ENCODE data around the gene DOK5.
"Not testable (repeated sequence)": the region's sequence is repeated elsewhere in the genome, so short reads cannot be mapped to it uniquely, and the experiment has no call there.

Gene DOK5

DNA sequence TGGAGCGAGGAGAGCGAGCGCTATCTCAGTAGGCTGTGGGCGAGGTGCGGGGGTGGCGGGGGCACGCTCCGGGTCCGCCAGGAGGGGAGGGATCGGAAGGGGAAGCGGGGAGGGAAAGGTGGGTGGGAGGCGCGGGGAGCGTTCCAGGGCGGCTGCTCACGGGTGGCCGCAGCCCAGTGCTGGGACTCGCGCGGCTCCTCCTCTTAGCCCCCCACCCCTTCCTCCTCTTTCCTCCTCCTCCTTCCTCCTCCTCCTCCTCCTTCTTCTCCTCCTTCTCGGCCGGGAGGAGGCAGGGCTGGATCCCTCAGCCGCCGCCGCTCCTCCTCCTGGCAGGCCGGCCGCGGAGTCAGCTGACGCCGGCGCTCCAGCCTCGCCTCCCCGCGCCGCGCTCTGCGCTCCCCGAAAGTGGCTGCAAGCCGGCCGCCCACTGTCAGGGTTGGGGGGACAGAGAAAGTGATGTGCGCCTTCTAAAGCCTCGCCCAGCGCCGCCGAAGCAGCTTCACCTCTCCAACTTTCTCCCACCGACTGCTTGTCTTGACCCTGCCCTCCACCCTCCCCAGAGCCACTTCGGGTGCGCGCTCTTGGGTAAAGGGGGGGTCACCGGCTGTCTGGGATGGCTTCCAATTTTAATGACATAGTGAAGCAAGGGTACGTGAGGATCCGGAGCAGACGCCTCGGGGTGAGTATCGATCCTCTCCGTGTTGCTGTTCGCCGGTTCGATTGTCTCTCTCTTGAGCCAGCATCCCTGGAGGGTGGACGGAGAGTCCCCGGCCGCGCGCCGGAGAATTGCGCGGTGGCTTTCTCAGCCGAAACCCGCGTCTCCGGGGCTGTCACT, at the start of gene DOK5:
TSS of gene DOK5 (plus strand) at position 260 of the 835 bp plus-strand sequence. CDS start at position 614, 354 bp downstream.
- no peak for DNase-seq (ENCODE audit: low spot score)

DNA sequence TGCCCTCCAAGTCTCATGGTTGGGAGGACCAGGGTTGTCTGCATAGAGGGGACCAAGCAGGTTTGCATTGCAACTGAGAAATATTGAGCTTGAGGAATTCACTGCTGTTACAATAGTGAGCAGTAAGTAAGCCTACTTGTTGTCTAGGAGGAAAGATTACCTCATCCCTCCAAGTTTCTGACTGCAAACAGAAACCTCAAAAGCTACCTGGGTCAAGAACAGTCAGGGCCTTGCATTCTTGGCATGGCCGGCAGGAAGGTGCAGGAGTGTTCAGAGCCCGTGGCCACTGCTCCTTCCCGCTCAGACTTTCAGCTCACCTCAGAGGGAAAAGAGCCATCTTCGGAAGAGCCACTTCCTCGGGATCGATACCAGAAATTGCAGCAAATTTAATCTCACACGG, 46.0 kb upstream of the DOK5 start:
- DNase-seq (ENCODE audit: low spot score): no peak

DNA sequence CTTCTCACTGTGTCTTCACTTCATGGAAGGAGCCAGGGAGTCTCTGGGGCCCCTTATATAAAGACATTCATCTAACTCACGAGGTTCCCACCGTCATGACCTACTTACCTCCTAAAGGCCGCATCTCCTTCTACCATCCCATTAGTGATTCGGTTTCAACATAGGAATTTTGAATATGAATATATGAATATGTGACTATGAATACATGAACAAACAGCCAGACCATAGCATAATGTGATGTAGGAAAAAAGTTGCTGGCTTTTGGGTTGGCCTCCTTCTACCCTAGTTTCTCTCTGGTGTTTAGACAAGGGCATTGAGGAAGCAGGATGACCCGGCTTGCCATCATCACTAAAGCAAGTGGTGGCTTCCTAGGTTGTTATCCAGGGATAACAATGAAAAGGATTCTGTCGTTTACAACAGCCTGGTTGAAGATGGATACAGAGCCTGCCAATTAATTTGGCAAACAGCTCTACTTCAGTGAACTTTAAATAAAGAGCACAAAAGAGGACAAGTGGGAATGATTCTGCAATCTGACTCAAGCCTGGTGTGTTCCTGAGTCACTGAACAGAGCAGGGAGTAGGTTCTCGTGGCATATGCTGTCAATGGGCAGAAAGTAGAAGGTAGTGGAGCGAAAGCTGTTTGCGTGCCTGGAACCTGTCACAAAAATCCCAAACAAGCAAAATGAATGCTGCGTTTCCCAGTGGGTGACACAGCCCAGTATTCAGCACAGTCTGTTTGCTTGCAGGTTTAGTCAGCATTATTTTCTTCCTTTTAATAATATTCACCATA, 44.0 kb upstream of the DOK5 start:
- DNase-seq (ENCODE audit: low spot score): no peak

DNA sequence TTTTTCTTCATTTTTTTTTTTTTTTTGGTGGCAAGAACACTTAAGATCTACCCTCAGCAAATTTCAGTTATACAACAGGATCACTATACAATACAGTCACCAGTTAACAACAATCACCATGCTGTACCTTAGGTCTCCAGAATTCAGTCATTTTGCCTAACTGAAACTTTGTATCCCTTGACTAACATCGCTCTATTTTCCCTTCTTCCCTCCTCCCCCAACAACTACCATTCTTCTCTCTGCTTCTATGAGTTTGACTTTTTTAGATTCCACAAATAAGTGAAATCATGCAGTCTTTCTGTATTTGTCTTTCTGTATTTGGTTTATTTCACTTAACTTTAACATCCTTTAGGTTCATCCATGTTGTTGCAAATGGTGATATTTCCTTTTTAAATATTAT, 42.4 kb upstream of the DOK5 start:
- no peak for DNase-seq (ENCODE audit: low spot score)

DNA sequence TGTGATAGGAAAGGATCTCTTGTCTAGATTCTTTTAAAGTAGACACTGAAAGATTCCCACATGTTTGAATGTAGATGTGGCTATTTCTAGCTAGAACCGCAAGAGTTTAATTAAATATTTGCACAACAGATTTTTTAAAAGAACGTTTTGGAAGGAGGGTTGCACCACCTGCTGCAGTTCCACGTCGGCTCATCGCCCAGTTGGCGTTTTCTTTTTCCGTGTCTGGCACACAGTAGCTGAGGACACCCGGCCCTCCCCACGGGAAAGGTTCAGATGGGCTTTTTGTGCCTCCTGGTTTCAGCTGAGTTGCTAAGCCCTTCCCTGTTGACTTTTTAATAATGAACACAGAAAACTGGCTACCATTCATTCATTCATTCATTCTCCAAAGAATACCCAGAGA, 41.8 kb upstream of the DOK5 start:
- no peak for DNase-seq (ENCODE audit: low spot score)

DNA sequence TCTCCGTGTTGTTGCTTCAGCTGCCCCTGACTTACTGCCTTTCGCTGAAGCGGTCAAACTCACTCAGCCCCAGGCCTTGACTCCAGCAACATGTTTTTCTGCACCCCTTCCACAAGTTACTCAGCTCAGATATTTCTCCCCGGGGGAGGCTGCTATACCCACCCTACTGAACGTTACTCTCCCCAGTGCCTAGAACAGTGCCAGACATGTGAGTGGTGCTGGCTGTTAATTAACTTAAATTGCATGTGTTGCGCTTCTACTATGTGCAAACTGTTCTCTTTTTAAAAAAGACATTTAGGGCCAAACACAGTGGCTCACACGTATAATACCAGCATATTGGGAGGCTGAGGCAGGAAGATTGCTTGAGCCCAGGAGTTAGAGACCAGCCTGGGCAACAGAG, 41.2 kb upstream of the DOK5 start:
- no peak for DNase-seq (ENCODE audit: low spot score)

DNA sequence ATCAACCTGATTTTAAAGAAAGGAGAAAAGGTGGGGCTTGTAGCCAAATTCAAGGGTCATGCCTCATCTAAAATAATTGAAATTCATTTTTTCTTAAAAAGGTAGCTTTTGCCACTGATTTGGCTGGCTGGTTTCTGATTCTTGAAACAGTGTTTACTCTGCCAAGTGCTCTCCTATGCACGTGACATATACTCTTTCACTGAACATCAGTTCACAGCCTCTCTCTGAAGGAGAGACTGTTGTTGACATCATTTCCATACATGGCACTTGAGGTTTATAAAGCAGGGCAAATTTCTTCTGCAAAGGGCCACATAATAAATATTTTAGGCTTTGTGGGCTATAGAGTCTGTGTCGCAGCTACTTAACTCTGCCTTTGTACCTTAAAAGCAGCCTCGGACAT, 40.4 kb upstream of the DOK5 start:
- DNase-seq (ENCODE audit: low spot score): no peak

DNA sequence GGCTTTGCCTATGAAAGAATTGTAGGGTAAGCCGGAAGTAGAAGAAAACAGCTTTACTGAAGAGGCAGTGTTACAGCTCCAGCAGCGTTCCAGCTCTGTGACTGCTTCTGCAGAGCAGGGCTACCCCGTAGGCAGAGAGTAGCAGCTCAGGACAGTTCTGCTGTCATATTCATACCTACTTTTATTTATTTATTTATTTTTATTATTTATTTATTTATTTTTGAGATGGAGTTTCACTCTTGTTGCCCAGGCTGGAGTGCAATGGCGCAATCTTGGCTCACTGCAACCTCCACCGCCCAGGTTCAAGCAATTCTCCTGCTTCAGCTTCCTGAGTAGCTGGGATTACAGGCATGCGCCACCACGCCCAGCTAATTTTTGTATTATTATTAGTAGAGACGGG, 39.0 kb upstream of the DOK5 start:
- DNase-seq (ENCODE audit: low spot score): not testable (repeated sequence)

DNA sequence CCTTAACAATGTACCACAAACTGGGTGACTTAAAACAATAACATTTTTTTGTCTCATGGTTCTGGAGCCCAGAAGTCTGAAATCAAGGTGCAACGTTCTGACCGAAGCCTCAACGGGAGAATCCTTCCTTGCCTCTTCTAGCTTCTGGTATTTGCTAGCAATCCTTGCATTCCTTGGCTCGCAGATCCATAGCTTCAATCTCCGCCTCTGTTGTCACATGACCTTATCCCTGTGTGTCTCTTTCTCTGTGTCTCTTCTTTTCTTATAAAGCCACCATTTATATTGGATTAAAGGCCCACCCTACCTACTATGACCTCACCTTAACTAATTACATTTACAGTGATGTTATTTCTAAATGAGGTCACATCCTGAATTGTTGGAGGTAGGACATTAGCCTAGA, 37.2 kb upstream of the DOK5 start:
- no peak for DNase-seq (ENCODE audit: low spot score)

DNA sequence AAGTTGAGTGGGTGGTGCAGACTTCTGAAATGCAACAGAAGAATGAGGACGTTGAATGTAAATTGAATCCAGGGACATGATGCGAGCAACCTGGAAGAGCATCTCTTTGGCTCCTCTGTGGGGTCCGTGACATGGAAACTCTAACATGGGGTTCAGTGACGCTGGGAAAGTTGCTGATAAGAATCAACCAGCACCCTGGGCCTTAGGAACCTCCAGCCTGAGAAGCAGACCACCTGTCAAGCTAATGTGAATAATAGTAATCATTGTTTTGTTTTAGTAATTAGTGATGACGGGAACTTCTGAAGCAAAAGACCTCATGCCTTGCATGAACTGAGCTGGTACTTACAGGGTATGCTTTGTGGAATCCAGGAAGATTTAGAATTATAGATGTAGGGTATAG, 25.2 kb upstream of the DOK5 start:
- no peak for DNase-seq (ENCODE audit: low spot score)

DNA sequence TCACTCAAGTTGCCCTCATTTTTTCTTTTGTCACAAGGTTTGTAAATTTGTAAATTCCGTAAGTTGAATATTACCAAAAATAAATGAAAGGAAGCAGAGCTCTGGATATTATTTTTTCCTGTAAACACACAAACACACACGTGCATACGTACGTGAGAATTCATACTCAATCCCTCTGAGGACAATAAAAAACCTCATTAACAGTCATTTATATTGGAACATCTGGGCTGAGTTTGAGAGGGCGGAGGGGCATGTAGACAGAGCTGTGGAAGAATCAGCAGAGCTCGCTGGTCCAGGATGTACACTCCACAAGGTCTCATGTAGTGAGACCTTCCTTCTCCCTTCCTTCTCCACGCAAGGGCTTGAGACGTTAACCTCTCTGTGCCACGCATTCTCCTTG, 24.2 kb upstream of the DOK5 start:
- no peak for DNase-seq (ENCODE audit: low spot score)

DNA sequence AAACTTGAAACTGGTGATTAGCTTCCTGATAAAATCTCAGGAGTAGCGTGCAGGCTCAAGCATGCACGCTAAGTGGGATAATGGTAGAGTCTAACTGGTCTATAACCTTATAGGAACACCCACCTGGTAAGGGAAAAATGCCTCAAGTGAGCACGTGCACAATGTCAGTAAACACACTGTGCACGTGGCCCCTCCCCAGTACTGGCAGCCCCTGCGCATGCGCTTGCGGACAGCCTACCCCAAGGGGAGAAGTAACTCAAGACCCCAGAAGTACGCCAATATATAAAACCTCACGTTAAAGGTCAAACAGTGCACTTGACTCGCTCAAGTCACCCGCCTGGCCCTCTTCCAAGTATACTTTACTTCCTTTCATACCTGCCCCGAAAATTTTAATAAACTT, 23.1 kb upstream of the DOK5 start:
- no peak for DNase-seq (ENCODE audit: low spot score)

DNA sequence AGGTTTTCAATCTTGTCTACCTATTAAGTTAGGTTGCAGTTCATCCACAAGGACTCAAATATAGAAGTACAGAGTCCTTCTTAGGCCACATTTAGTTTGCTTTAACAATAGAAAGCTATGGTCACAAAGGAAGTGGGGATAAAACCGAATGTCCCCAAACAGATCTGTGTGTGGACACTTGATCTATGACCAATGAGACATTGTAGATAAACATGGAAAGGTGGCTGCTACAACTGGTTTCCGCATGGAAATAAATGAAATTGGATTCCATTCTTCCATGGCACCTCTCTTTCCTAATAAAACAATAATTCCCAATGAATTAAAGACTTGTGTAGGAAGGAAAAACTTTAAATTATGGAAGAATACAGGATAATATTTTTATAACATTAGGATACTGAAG, 20.4 kb upstream of the DOK5 start:
- DNase-seq (ENCODE audit: low spot score): no peak

DNA sequence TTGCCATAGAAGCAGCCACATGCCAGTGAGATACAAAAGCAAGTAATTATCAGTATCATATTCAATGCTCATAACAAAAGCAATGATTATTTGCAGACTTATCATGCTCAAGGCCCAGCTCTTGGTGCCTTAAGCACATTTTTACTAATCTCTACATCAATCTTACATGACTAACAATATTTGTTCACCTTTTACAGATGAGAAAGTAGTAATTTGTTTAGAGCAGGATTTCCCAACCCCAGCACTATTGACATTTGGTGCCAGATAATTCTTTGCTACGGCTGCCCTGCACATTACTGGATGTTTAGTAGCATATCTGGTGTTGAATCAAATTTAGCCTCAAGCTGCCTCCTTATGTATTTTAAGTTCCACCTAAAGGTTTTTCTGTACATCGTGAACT, 19.0 kb upstream of the DOK5 start:
- no peak for DNase-seq (ENCODE audit: low spot score)

DNA sequence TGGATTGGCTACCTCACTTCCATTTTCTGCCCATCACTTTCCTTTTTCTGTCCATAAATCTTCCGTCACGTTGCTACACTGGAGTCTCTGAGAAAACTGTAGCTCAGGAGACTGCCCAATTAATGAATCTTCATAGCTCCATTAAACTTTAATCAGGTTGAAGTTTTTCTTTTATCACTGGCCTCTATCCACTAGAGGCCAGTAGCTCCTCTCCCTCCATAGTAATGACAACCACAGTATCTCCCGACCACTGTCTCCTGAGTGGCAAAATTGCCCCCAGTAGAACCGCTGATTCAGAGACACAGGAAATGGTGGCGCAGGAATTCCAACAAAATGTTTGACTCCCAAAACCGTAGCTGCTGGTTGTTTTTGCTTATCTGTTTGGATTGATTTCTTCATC, 18.4 kb upstream of the DOK5 start:
- no peak for DNase-seq (ENCODE audit: low spot score)

DNA sequence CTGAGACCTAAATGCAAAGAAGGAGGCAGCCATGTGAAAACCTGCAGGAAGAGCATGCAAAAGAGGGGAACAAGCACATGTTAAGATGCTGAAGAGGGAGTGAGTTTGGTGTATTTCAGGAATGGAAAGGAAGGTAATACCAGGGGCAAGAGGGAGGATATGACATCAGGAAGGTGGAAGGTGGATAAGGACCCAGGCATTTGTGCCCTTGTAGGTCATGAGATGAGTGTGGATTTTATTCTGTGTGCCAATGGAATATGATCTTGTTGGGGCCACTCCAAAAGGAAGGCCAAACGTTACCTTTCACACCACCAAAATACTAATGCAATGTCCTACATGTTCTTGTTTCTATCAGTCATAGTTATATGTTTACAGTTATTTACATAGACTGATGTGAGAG, 17.2 kb upstream of the DOK5 start:
- DNase-seq (ENCODE audit: low spot score): no peak

DNA sequence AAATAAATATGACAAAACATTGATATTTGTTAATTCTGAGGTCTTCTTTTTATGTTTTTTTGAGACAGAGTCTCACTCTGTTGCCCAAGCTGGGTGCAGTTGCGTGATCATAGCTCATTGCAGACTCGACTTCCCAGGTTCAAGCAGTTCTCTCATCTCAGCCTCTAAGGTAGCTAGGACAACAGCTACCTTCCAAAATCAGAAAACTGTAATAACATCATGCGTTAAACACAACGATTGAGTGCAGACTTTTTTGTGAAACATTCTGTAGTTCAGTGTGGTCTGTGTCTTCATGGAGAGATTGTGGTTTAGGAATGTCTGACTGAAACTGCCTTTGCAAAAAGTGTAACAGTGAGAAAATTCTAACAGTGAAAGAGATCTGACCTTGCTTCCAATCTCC, 16.1 kb upstream of the DOK5 start:
- DNase-seq (ENCODE audit: low spot score): no peak

DNA sequence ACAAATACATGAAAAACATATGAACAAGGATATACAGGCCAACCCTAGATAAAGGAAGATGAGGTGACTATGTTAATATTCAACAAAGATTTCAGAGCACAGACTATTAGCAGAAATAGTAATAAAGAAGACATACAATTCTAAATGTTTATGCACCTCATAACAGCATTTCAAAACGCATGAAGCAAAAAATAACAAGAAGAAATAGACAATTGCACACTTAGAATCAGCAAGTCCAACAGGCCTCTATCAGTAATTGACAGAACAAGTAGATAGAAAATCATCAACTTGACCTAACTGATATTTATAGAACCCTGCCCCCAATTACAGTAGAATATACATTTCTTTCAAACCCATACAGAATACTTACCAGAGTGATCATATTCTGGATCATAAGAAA, 11.4 kb upstream of the DOK5 start:
- no peak for DNase-seq (ENCODE audit: low spot score)

DNA sequence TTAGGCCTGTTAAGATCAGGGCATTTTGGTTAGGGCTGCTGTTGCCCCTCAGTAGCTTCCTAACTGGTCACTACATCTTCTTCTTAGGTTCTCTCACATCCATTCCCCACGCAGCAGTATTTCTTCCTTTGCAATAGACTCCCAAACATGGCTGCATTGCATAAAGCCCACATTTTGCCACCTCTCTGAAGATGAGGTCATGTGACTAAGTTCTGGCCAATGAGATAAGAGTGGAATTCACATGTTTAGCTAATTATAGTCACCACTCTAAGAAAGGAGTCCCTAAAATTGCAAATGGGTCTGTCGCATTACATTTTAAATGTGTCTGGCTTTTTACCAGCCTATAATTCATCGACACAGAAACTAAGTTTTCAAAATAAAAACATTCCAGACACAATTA, 9.3 kb upstream of the DOK5 start:
- DNase-seq (ENCODE audit: low spot score): no peak

DNA sequence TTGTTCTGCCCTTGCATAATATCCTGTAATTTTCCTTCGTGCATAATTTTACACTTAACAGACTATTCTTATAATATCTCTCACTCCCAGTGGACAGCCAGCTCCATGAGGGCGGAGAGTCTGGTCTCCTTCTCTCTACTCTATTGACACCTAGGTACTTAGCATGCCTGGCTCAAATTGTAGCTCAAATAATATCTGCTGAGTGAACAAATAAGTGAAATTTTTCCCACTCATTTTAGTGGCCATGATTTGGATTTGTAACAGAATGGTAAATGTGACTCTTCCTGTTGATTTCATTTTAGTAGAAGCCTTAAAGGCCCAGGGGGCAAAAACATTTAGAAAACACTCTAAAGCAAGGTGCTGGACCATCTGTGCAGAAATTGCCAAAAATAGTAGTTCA, 7.8 kb upstream of the DOK5 start:
- DNase-seq (ENCODE audit: low spot score): no peak

DNA sequence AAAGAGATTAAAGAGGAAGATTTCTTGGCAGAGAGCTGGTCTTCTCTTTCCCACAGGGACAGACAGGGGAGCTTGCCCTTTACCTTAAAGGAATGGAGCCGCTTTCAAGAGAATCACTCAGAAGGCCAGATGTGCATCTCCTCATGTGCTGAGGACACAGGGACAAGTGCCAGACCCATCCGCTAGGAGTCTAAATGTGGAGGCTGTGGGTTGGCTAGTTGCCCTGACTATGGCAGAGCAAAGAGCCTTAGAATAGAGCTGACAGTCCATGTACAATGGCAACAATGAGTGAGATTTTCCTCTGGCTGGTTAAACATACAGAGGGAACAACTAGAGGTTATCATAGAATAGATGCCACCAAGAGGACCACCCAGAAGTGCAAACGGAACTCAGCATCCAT, 7.3 kb upstream of the DOK5 start:
- no peak for DNase-seq (ENCODE audit: low spot score)

DNA sequence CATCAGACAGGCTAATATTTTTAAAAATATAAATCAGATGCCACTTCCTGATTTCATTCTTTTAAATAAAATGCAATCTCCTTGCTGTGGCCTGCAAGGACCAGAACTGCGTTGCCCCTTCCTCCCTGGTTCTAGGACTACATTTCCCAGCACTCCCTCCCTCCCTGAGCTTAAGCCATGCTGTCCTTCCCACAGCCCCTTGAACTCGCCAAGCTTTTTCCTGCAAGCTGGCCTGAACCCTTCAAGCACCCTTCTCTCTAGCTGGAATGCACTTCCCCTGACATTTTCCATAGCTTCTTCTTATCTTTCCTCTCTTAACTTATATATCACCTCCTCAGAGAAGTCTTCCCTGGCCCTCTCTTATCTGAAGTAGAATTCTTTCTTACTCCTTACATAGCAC, 6.1 kb upstream of the DOK5 start:
- no peak for DNase-seq (ENCODE audit: low spot score)

DNA sequence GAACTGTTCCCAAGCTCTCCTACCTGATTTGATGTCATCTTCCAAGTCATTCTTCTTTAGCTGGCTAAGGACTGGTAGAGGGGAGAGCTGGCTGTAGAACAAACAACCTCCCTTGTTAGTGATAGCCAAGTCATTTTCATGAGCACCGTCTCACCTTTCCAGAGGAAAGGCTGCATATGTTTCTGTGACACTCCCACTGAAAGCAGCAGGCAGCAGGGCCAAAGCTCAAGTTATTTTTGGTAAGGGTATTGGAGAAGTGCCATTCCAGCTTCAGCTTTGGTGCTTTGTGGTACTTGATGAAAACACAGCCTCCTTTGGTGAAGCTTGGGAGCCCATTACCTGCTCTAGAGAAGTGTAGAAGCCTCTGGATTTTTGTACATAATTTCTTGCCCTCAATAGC, 5.4 kb upstream of the DOK5 start:
- no peak for DNase-seq (ENCODE audit: low spot score)

DNA sequence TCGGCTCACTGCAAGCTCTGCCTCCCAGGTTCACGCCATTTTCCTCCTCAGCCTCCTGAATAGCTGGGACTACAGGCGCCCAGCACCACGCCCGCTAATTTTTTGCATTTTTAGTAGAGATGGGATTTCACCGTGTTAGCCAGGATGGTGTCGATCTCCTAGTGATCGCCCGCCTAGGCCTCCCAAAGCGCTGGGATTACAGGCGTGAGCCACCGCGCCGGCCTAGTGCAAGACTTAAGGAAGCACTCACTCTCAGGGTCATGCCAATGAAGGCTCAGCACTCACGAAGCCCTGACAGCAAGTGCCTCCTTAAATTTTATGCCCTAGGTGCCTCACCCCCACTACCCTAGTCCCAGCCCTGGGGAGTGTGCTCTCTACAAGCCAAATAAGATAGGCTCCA, 4.7 kb upstream of the DOK5 start:
- no peak for DNase-seq (ENCODE audit: low spot score)

Measured in kidney capillary endothelial cell (primary cell).